GM13977 (cell line): Measurements from ENCODE around the gene SPATA17.

Experiments
- DNase-seq: peaks from one replicate; pipeline ENCODE4 v3.0.0; 2012; ENCODE audit warnings: low spot score
- in situ Hi-C: fragments of 300-500 bp; cut with MboI; formaldehyde crosslinking; loops from one replicate; pipeline ENCODE4 v1.12.0; 2022; ENCODE audit warnings: low sequenced_read_pairs, low pct_unique_long_range_greater_than_20kb, mixed read lengths, inconsistent platforms; ENCODE audit not compliant: unreplicated experiment
- TF ChIP-seq, protein P1 (sequence below): IDR thresholded peaks from 2 replicates; pipeline ENCODE4 v1.5.1; 2012; ENCODE audit warnings: mild to moderate bottlenecking, control low read depth; ENCODE audit not compliant: insufficient read depth; ENCODE audit errors: extremely low read depth, missing control alignments

SPATA17 gene

GRCh38 chr1:217805792-217806191, 174.6 kb downstream of the SPATA17 start:
- TF ChIP-seq, protein P1, sequence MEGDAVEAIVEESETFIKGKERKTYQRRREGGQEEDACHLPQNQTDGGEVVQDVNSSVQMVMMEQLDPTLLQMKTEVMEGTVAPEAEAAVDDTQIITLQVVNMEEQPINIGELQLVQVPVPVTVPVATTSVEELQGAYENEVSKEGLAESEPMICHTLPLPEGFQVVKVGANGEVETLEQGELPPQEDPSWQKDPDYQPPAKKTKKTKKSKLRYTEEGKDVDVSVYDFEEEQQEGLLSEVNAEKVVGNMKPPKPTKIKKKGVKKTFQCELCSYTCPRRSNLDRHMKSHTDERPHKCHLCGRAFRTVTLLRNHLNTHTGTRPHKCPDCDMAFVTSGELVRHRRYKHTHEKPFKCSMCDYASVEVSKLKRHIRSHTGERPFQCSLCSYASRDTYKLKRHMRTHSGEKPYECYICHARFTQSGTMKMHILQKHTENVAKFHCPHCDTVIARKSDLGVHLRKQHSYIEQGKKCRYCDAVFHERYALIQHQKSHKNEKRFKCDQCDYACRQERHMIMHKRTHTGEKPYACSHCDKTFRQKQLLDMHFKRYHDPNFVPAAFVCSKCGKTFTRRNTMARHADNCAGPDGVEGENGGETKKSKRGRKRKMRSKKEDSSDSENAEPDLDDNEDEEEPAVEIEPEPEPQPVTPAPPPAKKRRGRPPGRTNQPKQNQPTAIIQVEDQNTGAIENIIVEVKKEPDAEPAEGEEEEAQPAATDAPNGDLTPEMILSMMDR = no peak
- in situ Hi-C loops = no loop called here
- DNase-seq = no peak

DNA sequence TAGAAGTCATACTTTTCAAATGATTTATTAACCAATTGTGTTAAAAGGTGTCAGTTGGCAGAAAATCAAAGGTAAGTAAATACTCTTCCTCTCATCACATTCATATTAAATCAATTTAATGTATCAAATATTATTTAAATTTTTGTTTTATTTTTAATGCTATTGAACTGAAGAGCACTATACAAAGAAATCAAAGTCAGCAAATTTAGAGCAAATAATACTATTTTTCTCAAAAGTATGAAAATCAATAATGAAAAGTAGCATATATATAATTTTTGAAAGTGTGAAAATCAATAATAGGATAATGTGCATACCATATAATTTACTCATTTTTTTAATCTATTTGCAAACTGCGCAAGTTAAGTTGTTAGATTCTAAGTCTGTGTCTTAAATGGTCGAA, 181.0 kb downstream of the SPATA17 start:
- DNase-seq = no peak
- TF ChIP-seq, protein P1 = no peak
- in situ Hi-C loops = no loop called here

DNA sequence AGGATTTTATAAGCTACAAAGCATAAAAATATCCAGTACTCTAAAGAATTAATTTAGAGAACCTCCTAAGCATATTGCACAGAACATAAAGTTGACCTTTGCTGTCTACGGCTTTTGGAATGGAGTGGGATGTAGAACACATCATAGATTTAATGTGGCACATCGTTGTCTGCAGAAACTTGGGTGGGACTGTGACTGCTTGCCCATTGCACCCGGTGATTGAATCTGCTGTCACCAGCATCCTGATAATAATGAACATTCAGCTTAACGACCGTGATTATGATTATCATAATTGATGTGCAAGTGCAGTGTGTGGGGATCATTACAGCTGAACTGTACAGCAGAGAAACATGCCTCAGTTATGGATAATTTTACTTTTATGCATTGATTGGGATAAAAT, 181.9 kb downstream of the SPATA17 start:
- in situ Hi-C loops = no loop called here
- TF ChIP-seq, protein P1 = no peak
- DNase-seq = no peak

DNA sequence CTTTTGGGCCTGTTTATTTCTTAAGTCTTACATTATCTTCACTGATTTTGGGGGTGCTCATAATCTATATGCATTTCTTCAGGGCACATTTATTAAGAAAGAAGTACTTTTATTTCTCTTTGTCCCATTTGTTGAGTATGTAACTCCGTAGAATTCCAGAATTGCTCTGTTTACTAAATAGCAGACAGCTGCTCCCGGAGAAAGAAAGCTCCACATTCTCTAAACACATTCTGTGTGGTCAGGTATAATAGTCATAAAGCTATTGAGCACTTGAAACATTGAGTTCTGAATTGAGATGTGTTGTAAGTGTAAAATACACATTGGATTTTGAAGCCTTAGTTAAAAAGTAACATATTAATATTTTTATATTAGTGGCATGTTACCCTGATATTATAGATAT, 206.5 kb downstream of the SPATA17 start:
- in situ Hi-C loops = no loop called here
- DNase-seq = no peak
- TF ChIP-seq, protein P1 = no peak

GRCh38 chr1:217839161-217839560, 208.0 kb downstream of the SPATA17 start:
- DNase-seq = no peak
- in situ Hi-C loops = no loop called here
- TF ChIP-seq, protein P1 = no peak

- no peak for DNase-seq
- TF ChIP-seq, protein P1 = no peak
These were observed 215.6 kb downstream of the SPATA17 start for GRCh38 chr1:217846733-217847132.

GRCh38 chr1:217847643-217848042, 216.5 kb downstream of the SPATA17 start:
- no peak for DNase-seq
- in situ Hi-C loops = no loop called here
- TF ChIP-seq, protein P1 = no peak

More at GRCh38 chr1:217846733-217847132, 215.6 kb downstream of the SPATA17 start:
- in situ Hi-C loops = no loop called here
